ENCODE results near the gene NES.

GRCh38 chr1:156670791-156671190 is 6.4 kb downstream of the NES start:
- TF ChIP-seq CTCF (IDR thresholded peaks at IDR 0.05; ENCODE audit: low read depth, low read length) (no peak), POLR2A (IDR thresholded peaks at IDR 0.05; ENCODE audit: extremely low read depth, insufficient read length) (no peak), MYC (IDR thresholded peaks at IDR 0.05; ENCODE audit: low read depth, low read length) (no peak)
- TF ChIP-seq, protein P1, sequence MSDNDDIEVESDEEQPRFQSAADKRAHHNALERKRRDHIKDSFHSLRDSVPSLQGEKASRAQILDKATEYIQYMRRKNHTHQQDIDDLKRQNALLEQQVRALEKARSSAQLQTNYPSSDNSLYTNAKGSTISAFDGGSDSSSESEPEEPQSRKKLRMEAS (IDR thresholded peaks at IDR 0.05; ENCODE audit: low read depth, low read length): no peak
